Activated CD4-positive, alpha-beta T cell treated with anti-CD3 and anti-CD28 coated beads for 48 hours (primary cell): Measurements from ENCODE around the gene TSPY4.
"Not testable (repeated sequence)": the region's sequence is repeated elsewhere in the genome, so short reads cannot be mapped to it uniquely, and the experiment has no call there.

Experiments
- DNase-seq: peaks from one replicate; pipeline ENCODE4 v3.0.0-alpha.2; 2020

Gene TSPY4

GRCh38 chrY:9337164-9337563 is at the start of gene TSPY4:
TSS of gene TSPY4 (plus strand) at chrY:9337464. CDS start at chrY:9337510, 46 bp downstream.
- DNase-seq: not testable (repeated sequence)

GRCh38 chrY:9320996-9321395 is 16.3 kb upstream of the TSPY4 start:
- no peak for DNase-seq

- not testable (repeated sequence) for DNase-seq
Observed at GRCh38 chrY:9357497-9357896, 20.2 kb downstream of the TSPY4 start, which contains the start of gene TSPY8. TSS of gene TSPY8 (plus strand) at chrY:9357797. CDS start at chrY:9357843, 46 bp downstream.
